GM12865 (cell line): Measurements from ENCODE around the gene MYO1G.
A peak's percentile ranks its signal among the peaks of the same experiment; 100 is the strongest.
"Not testable (repeated sequence)": the region's sequence is repeated elsewhere in the genome, so short reads cannot be mapped to it uniquely, and the experiment has no call there.

Experiments used
- DNase-seq: peaks from one replicate; pipeline ENCODE4 v3.0.0; 2010; ENCODE audit warnings: low read depth
- H3K4me3 ChIP-seq: 2 replicates; pipeline ENCODE4 v1.5.1; 2011; ENCODE audit warnings: mild to moderate bottlenecking, low read depth, low read length, control low read depth
- TF ChIP-seq, protein P1 (sequence below): IDR thresholded peaks from 2 replicates; pipeline ENCODE4 v1.5.1; 2011; ENCODE audit warnings: low read length, control low read depth, low read depth, inconsistent platforms; ENCODE audit not compliant: insufficient read depth; ENCODE audit errors: missing control alignments

The MYO1G gene

DNA sequence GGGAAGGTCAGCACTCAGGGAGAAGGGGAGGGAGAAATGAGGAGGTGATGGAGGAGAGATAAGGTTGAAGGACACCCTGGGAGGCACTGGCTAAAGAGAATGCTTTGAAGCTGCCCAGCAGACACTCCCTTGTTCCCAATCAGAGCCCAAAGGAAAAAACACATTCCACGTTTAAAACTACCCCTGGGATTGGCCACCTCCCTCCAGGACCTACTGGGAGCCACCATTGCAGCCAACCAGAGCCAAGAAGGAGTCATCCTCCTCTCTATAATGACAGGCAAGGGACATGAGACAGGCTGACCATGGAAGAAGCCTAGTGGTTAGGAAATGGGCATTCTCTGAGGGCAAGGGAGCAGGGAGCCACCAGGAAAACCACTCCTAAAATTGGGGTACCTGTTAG lies 43.8 kb downstream of the MYO1G start:
- H3K4me3 ChIP-seq, result no peak overlapping the region
- TF ChIP-seq, protein P1, sequence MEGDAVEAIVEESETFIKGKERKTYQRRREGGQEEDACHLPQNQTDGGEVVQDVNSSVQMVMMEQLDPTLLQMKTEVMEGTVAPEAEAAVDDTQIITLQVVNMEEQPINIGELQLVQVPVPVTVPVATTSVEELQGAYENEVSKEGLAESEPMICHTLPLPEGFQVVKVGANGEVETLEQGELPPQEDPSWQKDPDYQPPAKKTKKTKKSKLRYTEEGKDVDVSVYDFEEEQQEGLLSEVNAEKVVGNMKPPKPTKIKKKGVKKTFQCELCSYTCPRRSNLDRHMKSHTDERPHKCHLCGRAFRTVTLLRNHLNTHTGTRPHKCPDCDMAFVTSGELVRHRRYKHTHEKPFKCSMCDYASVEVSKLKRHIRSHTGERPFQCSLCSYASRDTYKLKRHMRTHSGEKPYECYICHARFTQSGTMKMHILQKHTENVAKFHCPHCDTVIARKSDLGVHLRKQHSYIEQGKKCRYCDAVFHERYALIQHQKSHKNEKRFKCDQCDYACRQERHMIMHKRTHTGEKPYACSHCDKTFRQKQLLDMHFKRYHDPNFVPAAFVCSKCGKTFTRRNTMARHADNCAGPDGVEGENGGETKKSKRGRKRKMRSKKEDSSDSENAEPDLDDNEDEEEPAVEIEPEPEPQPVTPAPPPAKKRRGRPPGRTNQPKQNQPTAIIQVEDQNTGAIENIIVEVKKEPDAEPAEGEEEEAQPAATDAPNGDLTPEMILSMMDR, result no peak

DNA sequence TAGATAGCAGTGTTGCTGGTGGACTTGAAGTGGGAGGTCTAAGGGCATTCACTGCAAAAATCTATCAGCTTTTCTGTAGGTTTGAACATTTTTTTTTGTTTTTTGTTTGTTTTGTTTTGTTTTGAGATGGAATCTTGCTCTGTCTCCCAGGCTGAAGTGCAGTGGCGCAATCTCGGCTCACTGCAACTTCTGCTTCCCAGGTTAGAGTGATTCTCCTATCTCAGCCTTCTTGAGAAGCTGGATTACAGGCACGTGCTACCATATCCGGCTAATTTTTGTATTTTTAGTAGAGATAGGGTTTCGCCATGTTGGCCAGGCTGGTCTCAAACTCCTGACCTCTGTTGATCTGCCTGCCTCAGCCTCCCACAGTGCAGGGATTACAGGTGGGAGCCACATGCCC lies 44.3 kb downstream of the MYO1G start:
- H3K4me3 ChIP-seq, DNase-seq: not testable (repeated sequence)

More for the DNA sequence above, 43.8 kb downstream of the MYO1G start:
- DNase-seq, result no peak

DNA sequence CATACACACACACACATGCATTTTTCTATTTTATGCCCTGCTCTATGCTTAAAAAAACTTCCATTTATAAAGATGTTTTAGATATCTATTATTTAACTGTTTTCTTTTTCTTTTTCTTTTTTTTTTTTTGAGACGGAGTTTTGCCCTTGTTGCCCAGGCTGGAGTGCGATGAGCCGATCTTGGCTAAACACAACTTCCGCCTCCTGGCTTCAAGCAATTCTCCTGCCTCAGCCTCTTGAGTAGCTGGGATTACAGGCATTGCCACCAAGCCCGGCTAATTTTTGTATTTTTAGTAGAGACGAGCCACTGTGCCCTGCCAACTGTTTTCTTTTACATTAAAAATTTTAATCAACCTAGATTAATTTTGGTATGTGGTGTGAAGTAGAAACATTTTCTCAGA lies 47.9 kb downstream of the MYO1G start:
- DNase-seq, result no peak
- H3K4me3 ChIP-seq, result no peak overlapping the region
- TF ChIP-seq, protein P1, result no peak

DNA sequence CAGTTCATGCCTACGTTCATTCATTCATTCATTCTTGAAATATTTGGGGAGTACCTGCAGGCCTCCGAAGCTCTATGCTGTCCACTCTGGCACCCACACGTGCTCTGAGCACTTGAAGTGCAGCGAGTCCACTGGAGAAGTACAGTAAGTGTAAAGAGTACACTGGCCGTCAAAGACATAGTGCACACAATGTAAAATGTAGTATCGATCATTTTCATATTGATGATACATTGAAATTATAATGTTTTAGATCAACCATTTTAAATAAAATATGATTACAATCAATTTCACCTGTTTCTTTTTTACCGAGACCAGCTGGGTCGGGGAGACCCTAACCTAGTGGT lies 56.5 kb downstream of the MYO1G start:
- no peak overlapping the region for H3K4me3 ChIP-seq
- no peak for DNase-seq
- TF ChIP-seq, protein P1, result no peak

DNA sequence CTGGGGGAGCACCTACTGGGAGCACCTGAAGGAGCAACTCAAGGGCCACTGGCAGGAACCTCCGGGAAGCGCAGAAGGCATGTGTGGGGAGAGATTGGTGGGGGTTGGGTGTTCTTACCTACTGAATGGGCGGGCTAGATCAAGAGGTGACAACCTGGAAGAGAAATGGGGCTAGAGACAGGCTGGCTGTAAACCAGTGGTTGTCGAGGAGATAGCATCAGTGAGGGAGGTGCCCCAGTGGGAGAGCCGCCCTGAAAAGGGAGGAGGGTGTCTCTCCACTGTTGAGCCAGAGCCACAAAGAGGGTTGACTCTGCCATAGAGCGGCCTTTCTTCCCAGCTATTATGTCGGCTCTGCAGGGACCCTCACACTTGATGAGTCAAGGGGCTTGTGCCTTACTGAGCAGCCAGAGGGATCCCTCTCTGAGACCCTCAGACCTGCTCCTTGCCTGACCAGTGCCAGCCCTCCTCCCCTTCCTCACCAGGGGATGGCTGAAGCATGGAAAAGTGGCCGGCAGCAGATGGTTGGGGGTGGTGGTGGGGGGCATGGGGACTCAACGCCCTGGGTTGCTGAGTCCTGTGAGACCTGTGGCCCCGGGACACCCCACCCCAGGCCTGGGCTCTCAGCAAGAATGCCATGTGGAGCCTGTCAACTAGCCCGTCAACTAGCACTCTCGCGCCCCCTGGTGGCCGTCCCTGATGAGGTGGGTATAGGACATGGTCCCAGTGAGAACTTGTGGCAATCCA lies 57.0 kb downstream of the MYO1G start:
- peak; percentile 88 for DNase-seq
- no peak overlapping the region for H3K4me3 ChIP-seq
- TF ChIP-seq, protein P1, result peak; percentile 90

DNA sequence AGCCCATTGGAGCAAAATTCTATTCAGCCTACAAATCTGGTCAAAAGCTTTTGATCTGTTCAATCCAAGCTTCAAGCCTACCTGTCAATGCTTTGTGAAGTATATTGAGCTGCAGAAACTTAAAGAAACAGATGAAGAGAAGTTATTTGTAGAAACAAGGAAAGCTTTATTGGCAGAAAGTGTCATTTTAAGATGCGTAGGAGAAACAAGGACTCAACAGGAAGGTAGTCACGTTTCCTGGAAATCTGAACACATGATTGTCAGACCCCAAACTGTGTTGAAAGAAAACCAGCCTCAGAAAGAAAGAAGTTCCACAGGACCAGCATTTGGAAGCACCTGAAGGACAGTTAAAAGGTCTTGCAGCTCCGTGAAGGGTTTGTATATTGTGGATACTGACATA lies 58.7 kb downstream of the MYO1G start:
- DNase-seq, result no peak
- TF ChIP-seq, protein P1, result no peak

DNA sequence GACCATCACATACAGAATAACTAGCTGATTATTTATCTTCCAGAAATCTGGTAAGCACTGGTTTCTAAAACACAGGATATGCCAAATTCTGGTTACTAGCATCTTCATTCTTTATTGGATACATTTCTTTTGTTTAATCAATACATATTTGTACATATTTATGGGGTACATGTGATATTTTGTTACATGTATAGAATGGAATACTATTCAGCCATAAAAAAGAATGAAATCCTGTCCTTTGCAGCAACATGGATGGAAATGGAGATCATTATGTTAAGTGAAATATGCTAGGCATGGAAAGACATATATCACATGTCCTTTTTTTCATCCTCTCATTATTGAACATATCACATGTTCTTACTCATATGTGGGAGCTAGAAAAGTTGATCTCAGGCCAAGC lies 60.8 kb downstream of the MYO1G start:
- no peak for DNase-seq
- no peak overlapping the region for H3K4me3 ChIP-seq
- TF ChIP-seq, protein P1, result no peak

More for the DNA sequence above, 58.7 kb downstream of the MYO1G start:
- no peak overlapping the region for H3K4me3 ChIP-seq
